NCI-H510A (cell line): ENCODE data around the gene ITGB4.

Source experiments
- DNase-seq: peaks from one replicate; lab custom pipeline; 2025; lab: John Stamatoyannopoulos, UW

ITGB4 gene

GRCh38 chr17:75697651-75698291 lies 23.5 kb upstream of the ITGB4 start:
- no peak for DNase-seq

DNA sequence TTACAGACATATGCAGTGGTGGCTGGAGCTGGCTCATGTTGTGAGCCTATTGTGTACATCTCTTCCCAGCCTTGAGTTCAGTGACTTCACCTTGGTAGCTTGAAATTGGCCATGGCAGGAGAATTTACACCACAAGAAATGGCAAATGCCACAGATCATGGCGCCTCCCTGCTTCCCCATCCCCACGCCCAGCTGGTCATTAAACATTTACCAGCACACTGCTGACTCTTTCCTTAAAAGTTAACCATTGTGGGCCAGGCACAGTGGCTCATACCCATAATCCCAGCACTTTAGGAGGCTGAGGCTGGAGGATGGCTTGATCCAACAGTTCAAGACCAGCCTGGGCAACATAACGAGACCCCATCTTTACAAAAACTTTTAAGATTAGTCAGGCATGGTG lies 22.6 kb upstream of the ITGB4 start:
- DNase-seq, result no peak

DNA sequence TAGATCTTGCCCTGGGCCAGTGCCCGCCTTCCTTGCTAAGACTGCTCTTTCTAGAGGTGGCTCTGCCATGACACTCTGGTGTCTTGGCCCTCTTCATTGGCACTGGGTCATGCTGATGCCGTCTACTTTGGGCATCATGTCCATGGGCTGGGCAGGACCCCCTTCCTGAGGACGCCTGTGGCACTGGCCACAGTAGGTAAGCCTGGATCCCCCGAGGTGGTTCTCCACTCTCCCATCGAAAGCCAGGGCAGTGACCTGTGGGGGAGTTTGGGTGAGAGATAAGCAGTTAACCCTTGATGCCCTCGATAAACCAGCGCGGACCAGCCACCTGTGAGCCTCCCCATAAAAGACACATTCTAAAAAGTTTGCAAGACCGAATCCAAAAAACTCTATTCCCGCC lies 20.0 kb upstream of the ITGB4 start:
- DNase-seq, result no peak

DNA sequence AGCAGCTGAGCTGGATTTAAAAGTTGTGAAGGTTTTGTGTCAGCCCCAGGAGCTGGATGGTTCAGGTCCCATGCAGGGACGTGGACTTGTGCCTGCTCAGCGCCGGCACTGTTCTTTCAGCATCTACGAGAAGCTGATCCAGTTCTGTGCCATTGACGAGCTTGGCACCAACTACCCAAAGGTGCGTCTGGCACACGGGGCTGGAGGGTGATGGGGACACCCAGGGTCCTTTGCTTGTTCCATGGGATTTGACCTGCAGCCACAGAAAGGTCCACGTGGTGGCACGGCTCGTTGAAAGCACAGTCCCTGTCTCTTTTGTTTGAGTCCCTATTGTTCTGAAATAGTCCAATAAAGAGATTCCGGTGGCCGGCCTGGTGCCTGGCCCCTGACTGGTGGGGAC lies 18.1 kb upstream of the ITGB4 start:
- no peak for DNase-seq

DNA sequence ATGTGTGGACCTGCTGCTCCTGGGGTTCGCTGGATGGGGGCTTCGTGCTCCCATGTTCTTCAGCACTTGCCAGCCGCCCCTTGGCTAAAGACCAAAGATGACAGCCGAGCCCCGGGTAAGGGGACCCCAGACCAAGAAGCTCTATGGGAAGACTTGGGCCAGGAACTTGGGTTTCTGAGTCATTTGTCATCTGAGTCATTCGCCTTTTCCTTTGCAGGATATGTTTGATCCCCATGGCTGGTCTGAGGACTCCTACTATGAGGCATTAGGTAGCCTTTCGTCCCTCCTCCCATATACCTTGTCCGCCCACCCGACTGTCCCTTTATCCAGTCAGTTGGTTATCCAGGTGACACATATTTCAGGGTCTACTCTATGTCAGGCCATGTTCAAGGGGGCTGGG lies 17.7 kb upstream of the ITGB4 start:
- DNase-seq, result no peak

GRCh38 chr17:75704963-75705875 lies 16.0 kb upstream of the ITGB4 start:
- no peak for DNase-seq

DNA sequence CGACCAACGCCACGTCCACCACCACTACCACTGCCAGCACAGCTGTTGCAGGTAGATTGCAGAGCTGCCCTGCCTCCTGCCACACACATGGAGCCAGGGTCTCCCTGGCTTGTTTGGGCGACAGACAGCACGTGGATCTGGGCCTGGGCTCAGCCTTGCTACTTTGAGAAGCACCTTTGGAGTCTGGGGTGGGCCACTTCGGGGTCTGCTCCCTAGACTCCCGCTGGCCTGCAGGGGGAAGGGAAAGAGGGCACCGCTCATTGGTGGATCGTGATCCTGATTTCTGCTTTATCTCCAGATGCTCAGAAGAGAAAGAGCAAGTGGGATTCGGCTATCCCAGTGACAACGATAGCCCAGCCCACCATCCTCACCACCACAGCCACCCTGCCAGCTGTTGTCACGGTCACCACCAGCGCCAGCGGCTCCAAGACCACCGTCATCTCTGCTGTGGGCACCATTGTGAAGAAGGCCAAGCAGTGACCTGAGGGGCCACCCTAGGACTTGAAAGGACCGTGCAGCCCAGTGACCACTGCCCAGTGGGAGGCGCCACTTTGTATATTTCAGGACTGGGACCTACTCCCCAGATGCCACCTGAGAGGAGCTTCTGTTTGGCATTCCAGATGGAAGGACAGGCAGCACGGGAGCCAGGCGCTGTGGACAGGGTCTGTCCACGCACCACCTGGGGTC lies 15.1 kb upstream of the ITGB4 start:
- no peak for DNase-seq

DNA sequence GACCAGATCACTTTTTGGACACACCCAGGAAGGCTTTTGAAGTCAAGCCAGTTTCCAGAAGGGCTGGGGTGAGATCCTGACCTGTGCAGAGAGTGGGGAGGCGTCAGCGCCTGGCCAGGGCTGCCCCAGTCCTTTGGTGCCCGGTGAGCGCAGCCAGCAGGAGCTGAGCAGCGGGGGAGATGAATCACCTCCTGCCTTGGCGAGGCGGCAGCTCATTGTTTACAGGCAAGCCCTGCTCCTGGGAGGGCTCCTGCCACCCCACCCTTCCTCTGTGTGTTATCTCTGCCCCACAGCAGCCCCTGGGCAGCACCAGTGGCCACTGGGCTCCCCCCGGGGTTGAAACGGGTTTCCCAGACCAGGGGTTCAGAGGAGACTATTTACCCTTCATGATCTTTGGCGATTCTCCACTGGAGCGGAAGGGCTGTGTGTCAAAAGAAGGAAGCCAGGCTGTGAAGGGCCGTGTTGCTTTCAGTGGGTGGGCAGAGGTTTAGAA lies 14.1 kb upstream of the ITGB4 start:
- no peak for DNase-seq

GRCh38 chr17:75712446-75712845 lies 8.8 kb upstream of the ITGB4 start:
- no peak for DNase-seq

DNA sequence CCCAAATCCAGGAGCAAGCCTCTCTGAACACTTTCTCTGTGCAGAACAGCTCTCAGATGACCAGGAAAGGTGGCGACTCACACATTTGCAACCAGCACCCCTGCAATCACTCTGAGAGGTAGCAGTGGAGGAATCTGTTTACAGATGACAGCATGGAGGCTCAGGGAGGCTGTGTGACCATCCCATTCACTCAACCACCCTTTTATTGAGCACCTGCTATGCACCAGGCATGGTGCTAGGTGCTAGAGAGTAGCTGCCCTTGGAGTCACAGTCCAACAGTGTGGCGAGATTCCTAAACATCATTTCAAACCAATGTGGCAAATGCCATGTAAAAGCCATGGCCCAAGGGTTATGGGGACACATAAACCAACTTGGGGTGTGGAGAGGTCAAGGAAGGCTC lies 1.5 kb upstream of the ITGB4 start:
- no peak for DNase-seq

DNA sequence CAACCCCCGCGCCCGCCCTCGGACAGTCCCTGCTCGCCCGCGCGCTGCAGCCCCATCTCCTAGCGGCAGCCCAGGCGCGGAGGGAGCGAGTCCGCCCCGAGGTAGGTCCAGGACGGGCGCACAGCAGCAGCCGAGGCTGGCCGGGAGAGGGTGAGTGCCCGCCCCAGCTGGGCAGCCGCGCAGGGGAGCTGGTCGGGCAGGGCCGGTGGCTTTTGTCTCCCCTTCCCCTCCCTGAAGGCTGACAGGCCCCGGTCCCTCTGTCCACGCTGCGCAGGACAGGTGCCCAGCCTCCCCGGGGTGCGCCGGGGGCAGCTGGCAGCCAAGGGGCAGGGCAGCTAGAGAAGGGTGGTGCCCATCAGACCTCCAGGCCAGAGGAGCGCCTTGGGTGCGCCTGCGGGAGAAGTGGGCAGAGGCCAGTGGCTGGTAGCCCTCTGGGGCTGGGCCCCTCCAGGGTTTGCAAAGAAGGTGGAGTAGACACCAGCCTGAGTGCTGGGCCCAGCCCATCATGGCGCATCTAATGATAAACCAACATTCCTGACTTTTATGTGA lies 278 bp downstream of the ITGB4 start:
- DNase-seq, result no peak

DNA sequence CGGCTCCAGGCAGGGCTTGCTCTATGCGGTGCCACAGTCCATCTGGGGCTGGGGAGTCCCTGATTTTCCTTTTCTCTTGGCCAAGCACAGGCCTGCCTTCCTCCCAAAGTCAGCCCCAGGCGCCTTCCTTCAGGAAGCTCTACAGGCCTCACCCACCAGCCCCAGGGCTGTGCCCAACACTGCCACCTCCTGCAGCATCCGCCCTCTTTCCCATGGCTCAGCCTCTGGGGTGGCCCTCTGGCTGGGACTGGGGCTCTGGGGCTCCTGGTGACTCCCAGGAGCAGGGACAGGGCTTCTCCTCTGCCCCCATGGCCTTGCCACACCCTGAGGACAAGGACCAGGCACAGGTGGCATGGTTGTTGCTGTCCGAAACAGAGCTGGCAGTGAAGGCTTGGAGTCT lies 817 bp downstream of the ITGB4 start:
- no peak for DNase-seq

GRCh38 chr17:75722542-75723095 lies 1.4 kb downstream of the ITGB4 start:
- no peak for DNase-seq

DNA sequence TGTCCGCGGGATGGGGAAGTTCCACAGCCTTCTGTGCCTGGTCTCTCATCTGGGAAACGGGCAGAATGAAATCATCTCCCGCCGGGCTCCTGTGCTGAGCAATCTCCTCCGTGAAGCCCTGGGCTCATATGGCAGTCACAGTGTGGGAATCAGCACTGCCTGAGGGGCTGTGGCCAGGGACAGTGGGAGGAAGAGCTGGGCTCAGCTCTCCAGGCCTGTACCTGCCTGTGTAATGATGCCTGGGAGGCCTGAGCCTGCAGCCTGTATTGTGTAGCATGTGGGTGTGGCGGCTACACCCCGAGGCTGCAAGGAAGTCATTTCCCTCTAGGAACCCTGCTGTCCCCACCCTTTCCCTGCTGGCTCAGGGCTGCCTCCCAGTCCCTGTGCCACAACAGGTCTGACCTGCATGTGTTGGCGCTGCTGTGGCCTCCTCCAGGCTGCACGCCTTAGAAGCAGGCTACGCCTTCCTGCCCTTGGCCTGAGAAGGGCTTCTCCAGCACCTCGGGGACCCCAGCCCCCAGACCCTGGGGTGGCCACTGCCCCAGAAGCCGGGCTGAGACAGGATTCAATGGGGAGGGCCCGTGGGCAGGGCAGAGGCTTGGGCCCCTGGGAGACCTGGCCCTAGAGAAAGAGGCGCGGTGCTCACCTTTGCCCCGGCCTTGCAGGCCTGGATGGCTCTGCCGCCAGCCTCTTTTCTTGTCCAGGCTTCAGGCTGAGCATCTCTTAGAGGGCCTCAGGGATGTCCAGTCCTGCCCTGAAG lies 2.1 kb downstream of the ITGB4 start:
- no peak for DNase-seq

- no peak for DNase-seq
Observed at GRCh38 chr17:75724016-75725003, 3.1 kb downstream of the ITGB4 start.

- no peak for DNase-seq
Observed at GRCh38 chr17:75725504-75725903, 4.2 kb downstream of the ITGB4 start.

DNA sequence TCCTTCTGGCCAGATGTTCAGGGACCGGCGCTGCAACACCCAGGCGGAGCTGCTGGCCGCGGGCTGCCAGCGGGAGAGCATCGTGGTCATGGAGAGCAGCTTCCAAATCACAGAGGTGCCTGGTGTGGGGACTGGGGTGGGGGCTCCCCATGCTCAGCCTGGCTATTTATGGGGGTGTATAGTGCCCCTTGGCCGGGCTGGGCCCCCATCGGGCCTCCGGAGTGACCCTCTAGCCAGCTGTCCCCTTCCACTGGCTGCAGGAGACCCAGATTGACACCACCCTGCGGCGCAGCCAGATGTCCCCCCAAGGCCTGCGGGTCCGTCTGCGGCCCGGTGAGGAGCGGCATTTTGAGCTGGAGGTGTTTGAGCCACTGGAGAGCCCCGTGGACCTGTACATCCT lies 6.1 kb downstream of the ITGB4 start:
- DNase-seq, result no peak

DNA sequence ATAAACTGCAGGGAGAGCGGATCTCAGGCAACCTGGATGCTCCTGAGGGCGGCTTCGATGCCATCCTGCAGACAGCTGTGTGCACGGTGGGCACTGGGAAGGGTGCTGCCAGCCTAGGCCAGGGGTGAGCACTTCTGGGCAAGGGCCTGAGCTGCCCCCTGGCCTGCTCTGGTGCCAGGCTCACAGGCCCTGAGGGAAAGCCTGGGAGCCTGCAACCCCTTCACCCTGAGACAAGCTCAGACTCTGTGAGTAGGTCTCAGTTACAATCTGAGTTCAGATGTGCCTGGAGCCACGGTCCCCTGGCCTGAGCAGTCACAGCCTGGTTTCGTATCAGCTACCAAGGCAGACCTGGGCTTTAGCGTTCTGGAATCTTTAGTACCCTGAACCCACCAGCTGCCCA lies 8.1 kb downstream of the ITGB4 start:
- no peak for DNase-seq

GRCh38 chr17:75730065-75730464 lies 8.8 kb downstream of the ITGB4 start:
- no peak for DNase-seq

DNA sequence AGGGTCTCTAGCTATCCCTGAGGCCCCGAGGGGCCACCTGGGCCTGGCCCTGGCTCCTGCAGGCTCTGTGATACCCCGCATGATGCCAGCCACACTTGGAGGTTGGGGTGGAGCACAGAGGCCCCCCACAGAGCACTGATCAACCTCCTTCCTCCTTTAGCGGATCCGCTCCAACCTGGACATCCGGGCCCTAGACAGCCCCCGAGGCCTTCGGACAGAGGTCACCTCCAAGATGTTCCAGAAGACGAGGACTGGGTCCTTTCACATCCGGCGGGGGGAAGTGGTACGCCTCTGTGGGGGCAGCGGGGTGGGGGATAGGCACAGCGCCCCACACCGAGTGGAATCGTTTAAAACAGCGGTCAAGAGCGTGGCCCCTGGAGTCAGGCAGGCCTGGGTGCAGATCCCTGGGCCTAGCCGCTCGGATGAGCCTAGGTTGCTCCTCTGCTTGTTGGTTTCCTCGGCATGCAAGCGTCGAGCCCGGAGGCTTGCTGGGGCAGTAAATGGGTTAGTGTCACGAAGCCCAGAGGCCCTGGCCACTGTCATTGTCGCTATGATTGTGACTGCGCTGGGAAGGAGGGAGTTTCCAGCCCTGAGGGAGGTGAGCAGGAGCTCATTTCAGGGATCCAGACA lies 9.9 kb downstream of the ITGB4 start:
- no peak for DNase-seq
